Ovary (tissue), 3 donors: ENCODE results near the gene DPF3.

Experiments
- CTCF ChIP-seq, 3 donors: fragments of 450-650 bp in 2 of 3; fragments of 200-600 bp in 1 of 3; IDR thresholded peaks; one replicate each; pipeline versions ENCODE4 v1.5.1 to v1.8.0; 2016 to 2022; ENCODE audit warnings: antibody characterized with exemption in 3 of 3, mild to moderate bottlenecking in 1 of 3
- EP300 ChIP-seq: sonication (generic); formaldehyde crosslinking; IDR thresholded peaks from one replicate; pipeline ENCODE4 v1.6.1; 2017; ENCODE audit warnings: antibody characterized with exemption
- donor health status: DM: no; HTN: no; CAD: no.

DNA sequence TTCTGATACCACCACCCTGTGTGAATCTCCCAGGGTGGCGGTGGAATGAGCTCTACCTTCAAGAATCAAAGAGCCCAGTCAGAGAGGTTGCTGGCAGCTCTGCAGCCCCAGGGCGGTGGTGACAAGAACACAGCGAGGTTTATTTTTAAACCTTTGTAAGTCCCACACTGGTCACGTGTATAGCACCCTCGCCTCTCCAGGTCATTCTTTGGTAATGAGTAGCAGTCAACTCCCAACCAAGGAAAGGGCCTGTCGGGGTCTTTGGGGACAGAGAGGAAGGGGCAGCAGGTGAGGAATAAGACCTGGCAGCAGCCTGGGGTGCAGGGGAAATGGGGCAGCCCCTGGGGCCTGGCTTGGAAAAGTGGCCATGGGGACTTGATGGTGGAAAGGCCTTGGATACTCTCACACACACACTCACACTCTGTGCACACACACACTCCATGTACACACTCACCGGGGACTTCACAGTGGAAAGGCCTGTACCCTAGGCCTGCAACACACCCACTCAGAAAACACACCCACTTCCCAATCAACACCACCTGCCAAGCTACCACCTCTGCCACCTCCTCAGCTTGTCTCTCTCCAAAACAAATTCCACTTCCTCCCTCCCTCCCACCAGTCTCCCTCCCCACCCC is 178.6 kb downstream of the DPF3 start:
- TF ChIP-seq CTCF (IDR thresholded peaks at IDR 0.05), result no peak
- TF ChIP-seq EP300, result no peak
